Esophagus muscularis mucosa (tissue), 4 donors: ENCODE measurements around the gene EBF3. TPM values are rescaled to one million over a fixed set of nuclear protein-coding genes. Genes with fewer than 3 reads are reported as not detected.

Source experiments
- DNase-seq: peaks from one replicate; pipeline ENCODE4 v3.0.0-alpha.2; 2017; ENCODE audit errors: extremely low spot score
- H3K27ac ChIP-seq, 4 donors: fragments of 200-600 bp; sonication (generic); replicated peaks in 1 of 4; 1 replicate in 3 of 4; 2 replicates in 1 of 4; pipeline ENCODE4 v1.5.1; 2016 to 2019; ENCODE audit warnings: mild to moderate bottlenecking in 1 of 4
- H3K27me3 ChIP-seq, 4 donors: fragments of 200-600 bp; sonication (generic); one replicate each; pipeline versions ENCODE4 v1.5.1 to v1.6.0; 2016 to 2019
- H3K36me3 ChIP-seq, 4 donors: fragments of 200-600 bp; sonication (generic); one replicate each; pipeline ENCODE4 v1.5.1; 2016 to 2019
- H3K4me1 ChIP-seq, 4 donors: fragments of 200-600 bp; sonication (generic); one replicate each; pipeline ENCODE4 v1.5.1; 2016 to 2019
- H3K4me3 ChIP-seq, 4 donors: fragments of 200-600 bp; sonication (generic); 1 replicate in 2 of 4; 2 replicates in 2 of 4; pipeline ENCODE4 v1.5.1; 2016 to 2019; ENCODE audit warnings: mild to moderate bottlenecking in 4 of 4, moderate library complexity in 1 of 4
- H3K9me3 ChIP-seq, 4 donors: fragments of 200-600 bp; sonication (generic); 1 replicate in 3 of 4; 2 replicates in 1 of 4; pipeline ENCODE4 v1.5.1; 2016 to 2019
- EP300 ChIP-seq: sonication (generic); formaldehyde crosslinking; IDR thresholded peaks from one replicate; pipeline ENCODE4 v1.6.1; 2017; ENCODE audit warnings: antibody characterized with exemption
- POLR2A ChIP-seq: fragments of 450-650 bp; IDR thresholded peaks from one replicate; pipeline ENCODE4 v1.6.1; 2017; ENCODE audit warnings: antibody characterized with exemption, moderate library complexity, mild to moderate bottlenecking, low read depth
- POLR2AphosphoS5 ChIP-seq, 2 donors: sonication (generic); formaldehyde crosslinking; IDR thresholded peaks; one replicate each; pipeline ENCODE4 v1.6.1; 2017; ENCODE audit warnings: antibody characterized with exemption in 2 of 2
- WGBS: methylation state at CpG from one replicate; pipeline ENCODE4 v1.1.5; 2018; 5-methylcytosine and 5-hydroxymethylcytosine counted together
- intact Hi-C: fragments of 100-400 bp; cut with DNase I; formaldehyde crosslinking; loops from one replicate; pipeline ENCODE4 v1.15.1; 2023
- total RNA-seq, 4 donors: library from RNA; depleted of rRNA; stranded (reverse); fragments of >200 nt; gene quantifications; one replicate each; pipeline versions ENCODE4 v1.1.0 to v1.2.1, GENCODE V29; 2016
- TF ChIP-seq, protein P1 (sequence below), 3 experiments: fragments of 200-600 bp in 2 of 3; fragments of 450-650 bp in 1 of 3; sonication (generic) in 2 of 3; IDR thresholded peaks; one replicate each; pipeline ENCODE4 v1.5.1; 2017 to 2019; ENCODE audit warnings: antibody characterized with exemption in 3 of 3, mild to moderate bottlenecking in 2 of 3, moderate library complexity in 1 of 3

The EBF3 gene
- total RNA-seq, 4 donors from 2014 or later = 2.9 to 7.3 (median 5.2) TPM

DNA sequence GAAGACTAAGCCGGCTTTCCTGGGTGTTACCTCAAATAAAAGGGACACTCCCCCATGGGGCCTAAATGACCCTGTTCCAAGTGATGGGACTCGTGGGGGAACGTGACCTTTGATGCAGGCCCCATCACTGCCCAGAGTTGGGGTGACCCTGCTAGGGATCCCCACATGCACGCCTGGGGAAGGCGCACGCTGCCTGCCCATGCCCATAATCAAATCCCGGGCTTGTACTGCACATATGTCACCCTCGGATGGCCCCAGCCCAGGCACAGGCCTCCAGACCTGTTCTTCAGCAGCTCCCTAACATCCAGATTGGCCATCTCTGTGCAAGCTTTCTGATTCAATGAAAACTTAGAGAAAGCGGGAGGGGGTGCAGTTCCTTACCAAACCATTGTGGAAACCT lies 14.7 kb downstream of the EBF3 start:
- no peak for DNase-seq
- WGBS = 89% methylated on average over 3 of the region's 9 CpGs
- peaks cover 0 to 65% (median 2%) of the 10 kb centered on the region in 4 donors for H3K27me3 ChIP-seq

DNA sequence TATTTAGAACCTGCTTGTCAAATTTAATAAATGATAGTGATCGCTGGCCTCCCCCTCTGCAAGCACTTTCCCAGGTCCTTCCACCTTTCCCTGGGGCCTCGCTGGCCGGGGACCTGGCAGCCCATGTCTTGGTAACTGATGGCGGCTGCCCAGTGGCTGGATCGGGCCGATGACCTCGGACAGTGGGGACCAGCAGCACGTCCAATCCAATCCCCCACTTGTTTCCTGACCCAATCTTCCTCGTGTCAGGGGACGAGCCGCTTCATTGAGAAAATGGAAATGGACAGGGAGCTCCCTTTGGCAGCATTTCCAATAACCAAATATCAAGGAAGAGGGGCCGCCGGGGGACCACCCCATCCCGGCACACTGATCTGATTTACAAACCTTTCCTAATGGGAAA lies 17.2 kb downstream of the EBF3 start:
- Histone ChIP-seq H3K36me3 (no peaks in the 10 kb centered on the region), H3K27me3 (peaks cover 0 to 50% (median 2%) of the 10 kb centered on the region in 4 donors), H3K9me3 (no peaks in the 10 kb centered on the region), H3K27ac (peak overlapping the region; percentile 50 to 72 (median 60)), H3K4me3 (no peak overlapping the region), H3K4me1 (peaks cover 17 to 55% (median 26%) of the 10 kb centered on the region in 4 donors)
- intact Hi-C loops = no loop called here
- TF ChIP-seq POLR2AphosphoS5 (IDR thresholded peaks at IDR 0.05) = no peak
- no peak for TF ChIP-seq POLR2A
- TF ChIP-seq, protein P1, sequence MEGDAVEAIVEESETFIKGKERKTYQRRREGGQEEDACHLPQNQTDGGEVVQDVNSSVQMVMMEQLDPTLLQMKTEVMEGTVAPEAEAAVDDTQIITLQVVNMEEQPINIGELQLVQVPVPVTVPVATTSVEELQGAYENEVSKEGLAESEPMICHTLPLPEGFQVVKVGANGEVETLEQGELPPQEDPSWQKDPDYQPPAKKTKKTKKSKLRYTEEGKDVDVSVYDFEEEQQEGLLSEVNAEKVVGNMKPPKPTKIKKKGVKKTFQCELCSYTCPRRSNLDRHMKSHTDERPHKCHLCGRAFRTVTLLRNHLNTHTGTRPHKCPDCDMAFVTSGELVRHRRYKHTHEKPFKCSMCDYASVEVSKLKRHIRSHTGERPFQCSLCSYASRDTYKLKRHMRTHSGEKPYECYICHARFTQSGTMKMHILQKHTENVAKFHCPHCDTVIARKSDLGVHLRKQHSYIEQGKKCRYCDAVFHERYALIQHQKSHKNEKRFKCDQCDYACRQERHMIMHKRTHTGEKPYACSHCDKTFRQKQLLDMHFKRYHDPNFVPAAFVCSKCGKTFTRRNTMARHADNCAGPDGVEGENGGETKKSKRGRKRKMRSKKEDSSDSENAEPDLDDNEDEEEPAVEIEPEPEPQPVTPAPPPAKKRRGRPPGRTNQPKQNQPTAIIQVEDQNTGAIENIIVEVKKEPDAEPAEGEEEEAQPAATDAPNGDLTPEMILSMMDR (IDR thresholded peaks at IDR 0.05) = no peak
- no peak for TF ChIP-seq EP300
- DNase-seq = no peak
- 72% methylated on average over 10 of the region's 14 CpGs for WGBS

More for the DNA sequence above, 14.7 kb downstream of the EBF3 start:
- intact Hi-C loops = no loop called here
- TF ChIP-seq EP300 = no peak
- no peak for TF ChIP-seq POLR2AphosphoS5 (IDR thresholded peaks at IDR 0.05)
- TF ChIP-seq, protein P1 (IDR thresholded peaks at IDR 0.05) = no peak
- no peak for TF ChIP-seq POLR2A
- Histone ChIP-seq H3K4me3 (no peak overlapping the region), H3K36me3 (no peaks in the 10 kb centered on the region), H3K9me3 (no peaks in the 10 kb centered on the region), H3K4me1 (peaks cover 21 to 53% (median 28%) of the 10 kb centered on the region in 4 donors), H3K27ac (peak overlapping the region; percentile 35 to 51 (median 40))

DNA sequence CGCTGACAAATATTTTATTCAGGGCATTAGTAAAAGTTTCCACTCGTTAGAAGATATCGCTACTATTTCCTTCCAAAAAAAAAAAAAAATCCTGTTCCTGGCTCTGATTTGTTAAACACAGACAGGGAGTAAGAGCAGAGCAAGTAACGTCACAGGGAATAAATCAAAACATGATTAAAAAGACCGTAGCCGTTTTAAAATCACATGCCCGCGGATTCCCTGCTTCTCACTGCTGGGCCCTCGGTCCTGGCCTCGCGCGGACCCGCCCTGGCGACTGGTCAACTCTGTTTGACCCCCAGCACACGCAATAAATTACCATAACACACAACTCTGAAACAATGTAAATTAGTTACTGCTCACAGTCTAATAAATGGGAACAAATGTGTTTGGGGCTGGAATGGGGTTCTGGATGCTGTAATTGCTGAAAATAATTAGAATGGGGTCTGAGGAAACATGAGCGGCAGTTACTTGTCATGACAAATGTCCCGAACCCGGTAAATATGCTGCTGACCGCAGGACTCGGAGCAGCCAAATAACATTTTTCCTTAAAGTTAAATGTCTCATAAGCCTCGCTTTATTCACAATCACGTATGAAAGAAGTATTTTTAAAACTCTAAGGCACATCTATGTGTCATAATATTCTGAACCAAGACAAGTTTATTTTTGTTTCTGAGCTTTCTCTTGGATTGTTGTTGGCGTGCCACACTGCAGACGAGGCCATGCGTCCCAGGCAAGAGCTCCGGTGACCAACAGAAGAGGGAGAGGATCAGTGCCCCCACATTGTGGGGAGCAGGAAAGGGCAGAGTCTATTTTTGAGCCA lies 17.9 kb downstream of the EBF3 start:
- intact Hi-C loops = no loop called here
- 63% methylated on average over 26 of the region's 26 CpGs for WGBS
- H3K36me3 ChIP-seq = no peaks in the 10 kb centered on the region
- no peak for DNase-seq
- H3K4me1 ChIP-seq = peaks cover 17 to 48% (median 23%) of the 10 kb centered on the region in 4 donors
- H3K27ac ChIP-seq = peak overlapping the region; percentile 50 to 72 (median 60)
- H3K9me3 ChIP-seq = no peaks in the 10 kb centered on the region
- peaks cover 0 to 45% (median 2%) of the 10 kb centered on the region in 4 donors for H3K27me3 ChIP-seq
- TF ChIP-seq POLR2AphosphoS5 (IDR thresholded peaks at IDR 0.05) (peak in 1 of 2 donors; percentile 64), POLR2A (no peak)
- H3K4me3 ChIP-seq = peak overlapping the region in 2 of 4 donors; percentile 6 to 13

DNA sequence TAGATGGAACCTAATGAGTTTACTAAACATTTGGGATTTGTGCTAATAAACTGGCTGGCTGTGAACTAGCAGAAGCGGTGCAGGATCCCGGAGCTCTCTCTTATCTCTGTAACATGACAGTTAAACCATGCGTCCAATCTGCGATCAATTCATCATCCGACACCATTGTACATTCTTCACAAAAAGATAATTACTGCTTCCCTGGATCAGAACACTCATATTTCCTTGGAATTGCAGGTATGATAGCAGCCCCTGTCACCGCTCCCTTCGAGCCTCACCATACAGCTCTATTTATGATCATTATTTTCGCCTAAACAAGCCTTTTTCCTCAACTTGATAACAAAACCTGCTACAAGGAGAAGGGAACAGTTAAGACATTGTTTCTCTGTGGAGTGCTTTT lies 18.5 kb downstream of the EBF3 start:
- H3K27me3 ChIP-seq = peaks cover 0 to 45% (median 2%) of the 10 kb centered on the region in 4 donors
- TF ChIP-seq EP300 (no peak), POLR2AphosphoS5 (IDR thresholded peaks at IDR 0.05) (no peak), POLR2A (no peak)
- TF ChIP-seq, protein P1 (IDR thresholded peaks at IDR 0.05) = no peak
- intact Hi-C loops = no loop called here
- H3K27ac ChIP-seq = peak overlapping the region; percentile 50 to 72 (median 60)
- WGBS = 87% methylated on average over 8 of the region's 8 CpGs
- H3K4me3 ChIP-seq = no peak overlapping the region
- H3K9me3 ChIP-seq = no peaks in the 10 kb centered on the region
- peaks cover 17 to 42% (median 21%) of the 10 kb centered on the region in 4 donors for H3K4me1 ChIP-seq
- DNase-seq = no peak
- no peaks in the 10 kb centered on the region for H3K36me3 ChIP-seq

DNA sequence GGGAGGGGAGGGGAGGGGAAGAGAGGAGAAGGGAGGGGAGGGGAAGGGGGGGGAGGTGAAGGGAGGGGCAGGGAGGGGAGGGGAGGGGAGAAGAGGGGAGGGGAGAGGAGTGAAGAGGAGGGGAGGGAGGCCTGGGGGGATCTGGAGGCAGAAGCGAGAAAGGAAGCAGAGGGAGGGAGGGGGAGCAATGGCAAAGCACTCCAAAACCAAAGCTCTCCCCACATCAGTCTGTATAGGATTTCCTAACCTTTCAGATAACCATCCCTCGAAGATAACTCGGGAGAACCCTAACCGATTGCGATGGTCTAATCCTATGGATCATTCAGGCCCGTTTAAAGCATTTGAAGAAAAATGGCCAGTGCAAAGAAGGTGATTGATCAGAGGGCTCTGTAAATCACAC lies 19.0 kb downstream of the EBF3 start:
- WGBS = 71% methylated on average over 6 of the region's 6 CpGs
- TF ChIP-seq EP300 (no peak), POLR2AphosphoS5 (IDR thresholded peaks at IDR 0.05) (no peak), POLR2A (no peak)
- TF ChIP-seq, protein P1 (IDR thresholded peaks at IDR 0.05) = no peak
- H3K36me3 ChIP-seq = no peaks in the 10 kb centered on the region
- intact Hi-C loops = no loop called here
- H3K4me3 ChIP-seq = no peak overlapping the region
- H3K9me3 ChIP-seq = no peaks in the 10 kb centered on the region
- DNase-seq = no peak
- H3K27ac ChIP-seq = peak overlapping the region; percentile 50 to 72 (median 60)
- peaks cover 0 to 46% (median 2%) of the 10 kb centered on the region in 4 donors for H3K27me3 ChIP-seq
- H3K4me1 ChIP-seq = peaks cover 16 to 41% (median 22%) of the 10 kb centered on the region in 4 donors
